CD4-positive, alpha-beta T cell treated with Interleukin-4 for 1 hour (primary cell): ENCODE data around the gene POLN.

ENCODE experiments used
- DNase-seq, 2 donors: peaks; one replicate each; pipeline ENCODE4 v3.0.0-alpha.2; 2020 to 2022

POLN gene

DNA sequence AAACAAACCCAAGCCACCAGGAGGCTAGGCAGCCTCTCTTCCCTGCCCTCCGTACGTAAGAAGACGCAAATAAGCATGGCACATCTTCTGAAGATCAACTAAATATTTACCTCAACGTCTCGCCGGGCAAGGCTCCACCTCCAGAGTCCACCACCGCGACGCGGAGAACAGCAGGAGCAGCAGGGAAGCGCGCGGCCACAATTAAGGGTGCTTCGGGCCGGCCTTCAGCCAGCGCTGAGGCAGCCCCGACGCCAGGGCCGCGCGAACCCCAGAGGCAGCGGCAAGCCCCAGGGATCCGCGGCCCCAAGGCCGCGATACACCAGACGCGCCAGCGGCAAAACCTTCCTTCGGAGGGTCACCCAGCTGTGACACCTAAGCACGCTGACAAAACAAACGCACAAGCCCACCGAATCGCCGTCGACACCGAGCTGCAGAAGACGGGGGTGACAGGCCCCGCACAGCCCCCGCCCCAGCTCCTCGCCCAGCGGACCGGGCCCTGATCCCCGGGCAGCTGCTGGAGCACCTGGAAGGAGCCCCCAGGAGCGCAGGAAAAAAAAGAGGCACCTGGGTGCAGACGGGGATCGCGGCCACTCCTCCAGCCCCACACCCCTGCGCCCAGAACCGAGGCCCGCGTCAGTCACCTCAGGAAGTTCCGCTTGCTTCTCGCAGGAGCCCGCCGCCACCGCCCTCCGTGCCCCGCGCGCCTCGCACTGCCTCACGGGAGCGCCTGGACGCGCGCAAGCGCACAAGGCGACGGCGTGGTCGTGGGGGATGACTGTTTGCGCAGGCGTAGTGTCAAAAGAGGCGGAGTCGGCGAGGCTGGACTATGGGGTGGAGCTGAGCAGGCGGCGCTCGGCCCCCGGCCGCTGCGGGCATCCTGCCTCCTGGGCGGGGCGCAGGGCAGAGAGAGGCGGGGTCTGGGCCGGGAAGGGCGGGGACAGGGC, at the start of gene POLN, which contains the start of gene HAUS3:
Gene POLN (minus strand): TSS at position 712 of the 944 bp plus-strand sequence. CDS start 12,890 bp downstream, outside the sequence.
Gene HAUS3 (minus strand): TSS at position 712 of the 944 bp plus-strand sequence. CDS start 1,175 bp downstream, outside the sequence.
- peak; percentile 99 for DNase-seq

DNA sequence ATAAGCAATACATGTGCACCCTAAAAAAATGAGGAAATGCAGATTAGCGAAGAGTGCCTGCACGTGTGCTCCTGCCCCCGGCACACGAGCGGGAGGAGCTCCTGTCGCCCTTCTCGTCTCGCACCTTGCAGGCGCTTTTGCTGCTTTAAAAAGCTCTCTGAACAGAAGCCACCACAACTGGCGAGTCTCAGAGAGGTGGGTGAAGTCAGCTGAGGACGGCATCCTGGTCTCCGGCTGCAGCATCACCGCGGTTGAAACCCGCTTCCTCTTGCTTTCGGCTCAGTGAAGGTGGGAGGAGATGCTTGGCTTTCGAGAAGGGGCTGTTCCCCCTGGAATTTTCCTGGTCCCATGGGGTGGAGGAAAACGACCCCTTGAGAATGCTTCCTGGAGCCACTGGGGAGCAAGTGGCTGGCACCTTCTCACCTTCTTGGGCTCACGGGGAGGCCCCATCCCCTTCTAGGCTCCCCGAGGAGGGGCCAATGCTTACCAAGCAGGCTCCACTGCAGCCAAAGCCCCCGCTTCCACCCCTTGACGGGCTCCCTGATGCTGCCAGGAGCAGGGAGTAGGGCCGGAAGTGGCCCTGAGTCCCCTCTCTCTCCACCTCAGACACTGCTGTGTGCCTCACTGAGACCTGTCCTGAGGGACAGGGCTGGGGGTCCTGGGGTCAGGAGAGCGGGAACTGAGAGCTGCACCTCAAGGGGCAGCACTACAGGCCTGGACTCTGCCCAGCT, 49.2 kb upstream of the POLN start:
- peak; percentile 82 to 87 for DNase-seq

DNA sequence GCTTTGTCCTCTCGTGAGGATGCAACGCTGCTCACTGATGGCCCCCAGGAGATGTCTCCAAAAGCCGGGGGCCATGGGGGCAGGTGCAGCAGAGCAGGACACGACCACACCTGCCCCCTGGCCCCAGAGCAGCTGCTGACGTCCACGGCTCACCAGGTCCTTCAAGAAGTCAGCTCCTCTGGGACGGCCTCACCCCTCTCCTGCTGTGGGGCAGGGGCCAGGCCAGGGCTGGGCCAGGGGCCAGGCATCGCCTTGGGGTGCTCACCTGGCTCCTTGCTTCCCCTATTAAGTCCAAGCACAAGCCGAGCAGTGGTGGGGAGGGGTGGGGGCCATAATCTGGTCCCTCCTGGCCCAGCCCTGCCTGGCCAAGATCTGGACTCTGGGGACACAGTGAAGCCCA, 48.6 kb upstream of the POLN start:
- no peak for DNase-seq

- DNase-seq = no peak
Observed at GRCh38 chr4:2289955-2290333, 48.0 kb upstream of the POLN start.

DNA sequence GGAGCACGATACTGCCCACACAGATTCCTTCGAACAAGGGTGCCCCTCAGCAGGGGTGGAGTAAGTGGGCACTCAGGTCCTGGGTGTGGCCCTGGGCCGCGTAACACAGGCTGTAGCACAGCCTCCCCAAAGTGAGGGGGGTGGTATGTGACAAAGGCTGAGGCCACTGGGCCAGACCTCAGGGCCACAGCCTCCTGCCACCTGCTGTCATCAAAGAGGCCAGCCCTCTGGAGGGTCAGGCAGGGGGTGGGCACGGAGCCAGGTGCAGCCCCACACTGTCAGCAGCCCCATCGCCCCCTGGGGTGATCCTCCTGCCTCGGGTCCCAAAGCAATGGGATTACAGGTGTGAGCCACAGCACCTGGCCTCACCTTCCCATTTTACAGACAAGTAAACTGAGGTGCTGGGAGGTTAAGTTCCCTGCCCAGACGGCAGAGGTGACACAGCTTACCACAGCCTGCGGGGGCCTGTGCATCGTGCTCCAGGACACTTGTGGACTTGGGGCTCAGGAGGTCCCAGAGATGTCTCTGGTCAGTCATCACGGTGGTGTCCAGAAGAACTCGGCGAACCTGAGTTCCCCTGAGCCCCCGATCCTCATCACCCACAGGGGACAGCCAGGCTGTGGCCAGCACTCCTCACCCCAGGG, 47.5 kb upstream of the POLN start:
- no peak for DNase-seq

DNA sequence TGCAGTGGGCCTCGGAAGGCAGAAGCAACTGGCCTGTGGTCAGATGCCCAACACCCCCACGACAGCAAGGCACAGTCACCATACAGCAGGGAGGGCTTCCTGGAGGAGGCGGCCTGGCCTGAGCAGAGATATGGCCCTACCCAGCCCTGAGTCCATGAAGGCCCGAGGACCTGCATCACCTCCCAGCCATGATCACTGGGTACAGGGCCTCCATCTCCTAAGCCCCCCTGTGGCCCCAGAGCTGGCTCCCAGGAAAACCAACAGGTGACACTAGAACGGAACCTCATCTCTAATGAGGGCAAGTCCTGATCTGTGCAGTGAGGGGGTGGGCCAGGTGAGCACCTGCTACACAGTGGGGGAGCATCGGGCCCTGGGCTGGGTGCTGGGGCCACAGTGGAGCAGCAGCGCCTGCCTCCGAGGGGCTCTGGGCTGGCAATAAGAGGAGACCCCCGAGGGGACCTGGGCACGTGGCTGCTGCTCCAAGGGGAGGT, 46.2 kb upstream of the POLN start:
- DNase-seq = no peak

DNA sequence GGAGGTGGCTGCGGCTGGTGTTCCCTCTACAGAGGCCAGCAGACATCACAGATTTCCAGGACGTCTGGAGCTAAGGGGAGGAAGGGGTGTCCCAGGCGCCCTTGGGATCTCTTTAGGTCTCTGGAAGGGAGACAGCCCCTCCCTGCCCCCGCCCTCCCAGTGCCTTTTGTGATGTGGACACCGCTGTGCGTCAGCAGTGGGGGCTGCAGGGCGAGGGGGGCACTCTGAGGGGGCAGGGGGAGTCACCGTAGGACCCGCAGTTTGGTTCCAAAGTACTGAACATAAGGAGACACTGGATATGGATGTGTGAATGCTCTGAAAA, 45.6 kb upstream of the POLN start:
- DNase-seq = peak in 1 of 2 donors; percentile 9

DNA sequence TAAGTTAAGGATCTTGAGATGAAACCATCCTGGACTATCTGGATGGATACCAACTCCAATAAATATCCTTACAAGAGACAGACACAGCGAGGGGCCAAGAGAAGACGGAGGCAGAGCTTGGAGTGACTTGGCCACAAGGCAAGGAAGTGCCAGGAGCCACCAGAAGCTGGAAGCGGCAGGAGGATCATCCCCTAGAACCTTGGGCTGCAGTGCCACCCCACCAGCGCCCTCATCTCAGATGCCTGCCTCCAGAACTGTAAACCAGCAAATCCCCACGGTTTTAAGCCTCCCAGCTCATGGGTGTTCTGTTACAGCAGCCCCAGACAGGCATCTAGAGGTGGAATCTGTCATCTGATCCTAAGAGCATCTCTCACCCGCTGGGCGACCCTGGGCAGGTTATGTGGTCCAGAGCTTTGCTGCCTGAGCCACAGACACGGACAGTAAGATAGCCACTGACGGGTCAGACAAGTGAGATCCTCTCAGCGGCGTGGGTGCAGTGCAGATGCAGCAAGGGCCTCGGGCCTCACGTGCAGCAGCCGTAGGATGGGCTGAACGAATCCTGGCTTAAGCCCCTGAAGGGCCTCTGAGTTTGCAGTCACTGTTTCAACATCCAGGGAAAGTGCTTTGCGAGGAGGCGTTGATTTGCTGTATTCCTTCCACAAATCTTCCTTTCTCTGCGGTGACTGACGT, 45.1 kb upstream of the POLN start:
- peak in 1 of 2 donors; percentile 8 for DNase-seq

DNA sequence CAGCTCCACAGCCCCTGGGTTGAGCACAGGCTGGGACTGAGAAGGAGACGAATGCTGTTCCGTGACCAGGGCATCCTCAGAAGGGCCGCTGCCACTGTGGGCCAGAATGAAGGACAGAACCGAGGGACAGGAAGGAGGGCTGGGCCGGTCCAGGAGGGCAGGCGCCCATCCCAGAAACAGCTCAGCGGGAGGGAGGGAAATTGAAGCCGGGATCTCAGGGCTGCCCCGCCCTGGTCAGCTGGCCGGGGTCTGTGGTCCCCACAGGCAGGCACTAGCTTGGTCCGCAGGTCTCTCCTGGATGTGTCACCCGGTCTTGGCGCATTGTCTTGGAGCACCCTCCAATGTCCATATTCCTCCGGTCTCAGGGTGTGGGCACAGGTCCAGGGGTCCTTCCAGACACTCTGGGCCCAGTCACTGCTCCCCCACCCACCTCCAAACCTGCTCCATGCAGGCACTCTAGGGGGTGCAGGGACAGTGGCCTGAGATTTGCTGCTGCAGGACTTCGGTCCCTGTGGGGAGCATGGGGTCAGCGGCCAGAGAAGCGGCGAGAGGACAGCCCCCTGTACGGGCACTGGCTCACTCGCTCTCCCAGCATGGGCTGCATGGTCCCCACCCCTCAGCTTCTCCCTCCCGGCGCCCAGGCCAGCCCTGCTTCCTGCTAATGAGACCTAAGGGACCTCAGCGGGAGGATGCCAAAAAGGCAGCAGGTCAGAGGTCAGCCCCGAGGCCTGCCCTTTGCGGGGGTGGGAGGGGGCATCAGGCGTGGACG, 43.9 kb upstream of the POLN start:
- DNase-seq = no peak

- DNase-seq = no peak
Observed at GRCh38 chr4:2284934-2285612, 43.2 kb upstream of the POLN start.

DNA sequence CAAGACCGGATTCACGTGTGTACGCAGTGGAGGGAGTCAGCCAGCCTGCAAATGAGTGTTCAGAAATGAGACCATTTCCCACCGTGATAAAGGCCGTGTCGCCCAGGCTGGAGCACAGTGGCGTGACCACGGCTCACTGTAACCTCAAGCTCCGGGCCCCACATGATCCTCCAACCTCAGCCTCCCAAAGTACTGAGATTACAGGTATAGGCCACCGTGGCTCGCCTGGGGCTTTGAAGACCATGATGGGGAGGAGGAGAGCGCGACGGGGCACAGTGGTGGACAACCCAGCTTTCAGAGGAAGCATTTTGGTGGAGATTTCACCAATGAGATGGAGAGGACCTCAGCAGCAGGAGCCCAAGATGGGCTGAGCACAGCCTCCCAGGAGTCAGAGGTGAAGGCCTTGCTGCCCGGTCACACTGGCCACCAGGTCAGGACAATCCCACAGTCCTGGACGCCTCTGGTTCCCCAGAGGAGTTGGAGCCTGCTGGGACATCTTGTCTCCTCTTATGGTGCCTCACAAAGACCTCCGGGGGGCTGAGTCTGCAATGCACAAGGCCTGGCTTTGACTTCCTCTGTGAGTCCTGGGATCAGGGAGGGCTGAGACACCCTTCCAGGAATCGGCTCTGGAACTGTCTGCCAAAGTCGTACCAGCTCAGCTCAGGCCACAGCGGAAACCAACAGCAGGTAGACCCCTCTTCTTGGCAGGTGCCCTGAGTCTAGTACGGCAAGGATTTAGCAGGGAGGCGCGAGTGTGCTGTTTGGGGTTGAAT, 42.4 kb upstream of the POLN start:
- DNase-seq = no peak

GRCh38 chr4:2283199-2283711, 41.3 kb upstream of the POLN start:
- DNase-seq = no peak

- peak; percentile 92 to 94 for DNase-seq
Observed at GRCh38 chr4:2281575-2282343, 39.8 kb upstream of the POLN start.

GRCh38 chr4:2280531-2281300, 38.8 kb upstream of the POLN start:
- no peak for DNase-seq

DNA sequence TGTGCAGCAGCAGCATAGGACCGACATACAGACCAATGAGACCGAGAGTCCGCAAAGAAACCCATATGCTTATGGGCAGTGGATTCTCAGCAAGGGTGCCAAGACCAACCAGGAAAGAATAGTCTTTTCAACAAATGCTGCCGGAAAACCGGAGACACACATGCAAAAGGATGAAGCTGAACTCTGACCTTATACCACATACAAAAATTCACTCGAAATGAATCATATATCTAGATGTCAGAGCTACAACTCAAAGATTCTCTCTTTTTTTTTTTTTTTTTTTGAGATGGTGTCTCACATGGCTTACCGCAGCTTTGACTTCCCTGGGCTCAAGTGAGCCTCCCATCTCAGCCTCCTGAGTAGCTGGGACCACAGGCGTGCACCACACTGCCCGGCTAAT, 36.0 kb upstream of the POLN start:
- DNase-seq = no peak

DNA sequence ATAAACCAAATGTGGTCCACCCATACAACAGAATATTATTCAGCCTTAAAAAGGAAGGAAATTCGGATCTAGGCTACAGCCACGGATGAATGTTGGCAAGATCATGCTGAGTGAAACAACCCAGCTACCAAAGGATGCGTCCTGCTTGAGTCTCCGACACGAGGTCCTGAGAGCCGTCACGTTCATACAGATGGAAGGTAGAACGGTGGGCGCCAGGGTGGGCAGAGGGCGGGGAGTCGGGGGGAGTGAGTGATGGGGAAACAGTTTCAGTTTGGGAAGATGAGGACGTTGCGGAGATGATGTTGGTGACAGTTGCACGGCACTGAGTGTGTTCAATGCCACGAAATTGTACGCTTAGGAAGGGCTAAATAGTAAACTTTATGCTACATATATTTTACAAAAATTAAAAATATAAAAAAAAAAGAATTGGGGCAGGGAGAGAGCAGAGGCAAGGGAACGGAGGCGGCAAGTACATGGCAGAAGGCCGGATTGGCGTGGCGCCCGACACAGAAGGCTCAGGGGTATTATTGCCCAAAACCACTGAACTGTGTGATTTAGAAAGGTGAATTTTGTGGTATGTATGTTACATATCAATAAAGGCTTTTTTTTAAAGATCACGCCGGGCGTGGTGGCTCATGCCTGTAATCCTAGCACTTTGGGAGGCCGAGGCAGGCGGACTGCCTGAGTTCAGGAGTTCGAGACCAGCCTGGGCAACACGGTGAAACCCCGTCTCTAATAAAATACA, 34.8 kb upstream of the POLN start:
- no peak for DNase-seq

GRCh38 chr4:2275546-2276251, 33.8 kb upstream of the POLN start:
- DNase-seq = no peak
